Activated naive CD8-positive, alpha-beta T cell (primary cell): ENCODE measurements around the gene BYSL.
"Not testable (repeated sequence)": the region's sequence is repeated elsewhere in the genome, so short reads cannot be mapped to it uniquely, and the experiment has no call there.

Source experiments
- H3K27ac Mint-ChIP-seq: one replicate; pipeline ENCODE4 v1.8.0; 2021; ENCODE audit warnings: mixed read lengths
- H3K27me3 Mint-ChIP-seq: one replicate; pipeline ENCODE4 v1.8.0; 2021; ENCODE audit warnings: mixed read lengths
- H3K36me3 Mint-ChIP-seq: one replicate; pipeline ENCODE4 v1.8.0; 2021; ENCODE audit warnings: mixed read lengths
- H3K4me1 Mint-ChIP-seq: one replicate; pipeline ENCODE4 v1.8.0; 2021; ENCODE audit warnings: low read depth, mixed read lengths
- H3K4me3 Mint-ChIP-seq: one replicate; pipeline ENCODE4 v1.8.0; 2021; ENCODE audit warnings: mild to moderate bottlenecking, mixed read lengths
- H3K9me3 Mint-ChIP-seq: one replicate; pipeline ENCODE4 v1.8.0; 2021; ENCODE audit warnings: low read depth, mixed read lengths

BYSL gene

DNA sequence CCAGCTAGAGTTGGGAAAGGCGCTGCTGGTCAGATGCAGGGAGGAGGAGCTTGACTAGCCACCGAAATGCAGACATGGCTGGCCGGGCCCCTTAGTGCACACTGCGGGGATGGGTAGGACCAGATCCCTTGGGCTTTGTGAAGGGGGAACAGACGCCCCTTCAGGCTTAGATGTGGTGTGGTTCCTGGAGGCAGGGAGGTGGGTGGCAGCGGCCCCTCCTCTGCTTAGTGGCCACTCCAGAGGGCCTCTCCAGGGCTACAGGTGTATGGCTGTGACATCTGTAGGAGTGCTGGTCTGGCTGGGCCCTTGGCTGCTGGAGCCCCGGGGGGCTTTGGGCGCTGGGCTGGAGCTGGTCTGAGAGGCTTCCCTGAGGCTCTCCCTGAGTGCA, 14.4 kb downstream of the BYSL start:
- Mint-ChIP-seq H3K4me1 (peaks cover 74% of the 10 kb centered on the region), H3K4me3 (peak overlapping the region; percentile 98), H3K9me3 (no peaks in the 10 kb centered on the region), H3K36me3 (peaks cover 18% of the 10 kb centered on the region), H3K27me3 (no peaks in the 10 kb centered on the region), H3K27ac (peak overlapping the region; percentile 96)

GRCh38 chr6:41936073-41936837, 15.0 kb downstream of the BYSL start:
- Mint-ChIP-seq H3K9me3 (no peaks in the 10 kb centered on the region), H3K36me3 (peaks cover 18% of the 10 kb centered on the region), H3K4me1 (peaks cover 74% of the 10 kb centered on the region), H3K4me3 (peak overlapping the region; percentile 98), H3K27me3 (no peaks in the 10 kb centered on the region), H3K27ac (peak overlapping the region; percentile 96)

- Mint-ChIP-seq H3K9me3 (no peaks in the 10 kb centered on the region), H3K27ac (peak overlapping the region; percentile 83), H3K4me1 (peaks cover 72% of the 10 kb centered on the region), H3K4me3 (peak overlapping the region; percentile 98), H3K36me3 (peaks cover 15% of the 10 kb centered on the region), H3K27me3 (no peaks in the 10 kb centered on the region)
These were observed 16.2 kb downstream of the BYSL start for GRCh38 chr6:41937472-41937860.

DNA sequence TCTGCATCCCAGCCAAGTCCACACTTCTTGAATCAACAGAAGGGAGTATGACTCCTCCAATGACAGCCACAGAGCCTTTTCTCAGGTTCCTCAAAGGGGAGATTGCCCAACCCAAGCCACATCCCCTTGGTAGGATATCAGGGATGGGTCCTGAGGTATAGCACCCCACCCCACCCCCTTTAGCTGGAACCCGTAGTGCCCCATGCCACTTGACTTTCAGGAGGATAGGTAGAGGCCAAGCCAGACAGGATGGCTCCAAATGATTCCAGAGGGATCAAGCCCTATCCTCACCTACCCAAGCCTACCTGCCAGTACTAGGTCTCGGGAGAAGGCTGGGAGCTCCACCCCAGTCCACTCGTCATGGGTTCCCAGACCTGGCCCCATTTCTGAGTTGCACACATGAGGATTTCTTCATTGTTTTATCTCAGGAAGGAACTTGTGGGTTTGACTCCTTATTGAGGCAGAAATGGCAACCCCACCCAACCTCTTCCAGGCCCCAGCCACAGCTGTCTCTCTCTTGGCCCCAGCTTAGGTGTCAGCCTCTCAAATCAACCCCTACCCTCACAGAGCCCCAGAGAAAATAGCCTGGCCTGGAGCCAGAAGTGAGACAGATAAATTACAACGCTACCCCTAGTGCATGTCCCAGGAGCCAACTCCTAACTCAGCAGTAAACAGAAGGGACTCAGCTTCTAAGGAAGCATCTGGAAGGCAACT, 16.7 kb downstream of the BYSL start:
- Mint-ChIP-seq H3K27me3 (no peaks in the 10 kb centered on the region), H3K4me3 (peak overlapping the region; percentile 98), H3K4me1 (peaks cover 70% of the 10 kb centered on the region), H3K36me3 (peaks cover 14% of the 10 kb centered on the region), H3K27ac (peak overlapping the region; percentile 83), H3K9me3 (no peaks in the 10 kb centered on the region)

GRCh38 chr6:41938590-41939175, 17.4 kb downstream of the BYSL start:
- Mint-ChIP-seq H3K36me3 (peaks cover 13% of the 10 kb centered on the region), H3K4me3 (peak overlapping the region; percentile 98), H3K27me3 (no peaks in the 10 kb centered on the region), H3K27ac (peak overlapping the region; percentile 86), H3K9me3 (no peaks in the 10 kb centered on the region), H3K4me1 (peaks cover 73% of the 10 kb centered on the region)

DNA sequence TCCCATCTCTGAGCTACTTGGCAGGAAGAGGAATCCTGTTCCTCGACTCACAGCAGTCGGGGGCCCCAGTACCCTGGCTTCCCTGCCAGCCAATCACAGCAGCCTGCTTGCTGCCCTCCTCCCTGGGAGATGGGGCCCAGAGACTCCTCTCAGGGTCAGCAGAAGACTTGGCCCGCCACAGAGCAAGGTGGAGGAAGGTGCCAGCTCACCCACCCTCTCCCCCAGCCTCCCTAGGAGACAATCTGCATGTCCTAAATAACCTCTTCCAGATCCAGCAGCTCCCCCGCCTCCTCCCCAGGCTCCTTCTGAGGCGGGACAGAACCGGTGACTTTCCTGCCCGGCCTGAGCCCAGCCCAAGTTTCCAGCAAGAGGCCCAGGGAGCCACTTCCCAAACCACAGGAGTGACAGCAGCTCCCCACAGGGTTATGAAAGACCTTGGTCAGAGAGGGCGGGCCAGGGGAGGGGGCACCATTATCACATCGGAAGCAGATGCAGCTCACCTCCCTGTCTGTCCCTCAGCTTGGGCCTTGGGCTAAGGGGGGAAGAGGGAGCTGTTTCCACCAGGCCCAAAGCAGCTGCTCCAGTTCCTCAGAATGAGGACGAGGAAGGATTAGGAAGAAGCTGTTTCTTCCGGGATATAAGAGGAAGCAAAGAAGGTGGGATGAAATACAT, 18.0 kb downstream of the BYSL start:
- peak overlapping the region; percentile 98 for H3K4me3 Mint-ChIP-seq
- H3K27ac Mint-ChIP-seq, result peak overlapping the region; percentile 86
- H3K9me3 Mint-ChIP-seq, result no peaks in the 10 kb centered on the region
- H3K36me3 Mint-ChIP-seq, result peaks cover 12% of the 10 kb centered on the region
- H3K4me1 Mint-ChIP-seq, result peaks cover 75% of the 10 kb centered on the region
- H3K27me3 Mint-ChIP-seq, result no peaks in the 10 kb centered on the region

GRCh38 chr6:41939848-41940758, 18.8 kb downstream of the BYSL start:
- Mint-ChIP-seq H3K36me3 (peaks cover 9% of the 10 kb centered on the region), H3K27ac (peak overlapping the region; percentile 86), H3K9me3 (no peaks in the 10 kb centered on the region), H3K27me3 (no peaks in the 10 kb centered on the region), H3K4me3 (peak overlapping the region; percentile 98), H3K4me1 (peaks cover 67% of the 10 kb centered on the region)

DNA sequence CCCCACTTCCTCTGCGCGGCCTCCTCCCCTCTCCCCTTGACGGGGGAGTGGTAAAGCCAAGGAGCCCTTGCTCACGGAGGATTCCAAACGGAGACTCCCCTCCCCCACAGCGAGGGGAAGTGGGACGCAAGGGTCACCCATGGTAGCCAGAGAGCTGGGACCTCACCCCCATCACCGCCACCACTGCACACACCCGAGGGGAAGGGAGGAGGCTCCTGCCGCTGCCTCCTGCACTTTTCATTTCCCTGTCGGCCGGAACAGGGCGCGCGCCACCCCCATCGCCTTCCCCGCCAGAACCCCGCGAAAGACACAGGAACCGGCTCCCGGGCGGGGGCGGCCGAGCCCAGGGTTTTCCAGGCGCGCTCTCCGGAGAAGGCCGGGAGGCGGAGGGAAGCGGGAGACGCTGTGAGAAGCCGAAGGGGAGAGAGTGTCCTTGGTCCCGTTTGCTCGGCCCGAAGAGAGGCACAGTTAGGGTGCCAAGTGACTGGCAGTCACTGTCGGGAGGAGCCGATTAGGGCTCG, 19.5 kb downstream of the BYSL start:
- peaks cover 9% of the 10 kb centered on the region for H3K36me3 Mint-ChIP-seq
- peak overlapping the region; percentile 86 for H3K27ac Mint-ChIP-seq
- H3K4me1 Mint-ChIP-seq, result peaks cover 65% of the 10 kb centered on the region
- peak overlapping the region; percentile 98 for H3K4me3 Mint-ChIP-seq
- no peaks in the 10 kb centered on the region for H3K9me3 Mint-ChIP-seq
- H3K27me3 Mint-ChIP-seq, result no peaks in the 10 kb centered on the region

GRCh38 chr6:41941280-41942066, 20.2 kb downstream of the BYSL start, which contains the start of gene CCND3:
Gene CCND3, minus strand, starts transcription at chr6:41941808. Its CDS starts 159 bp downstream, at chr6:41941649.
- no peaks in the 10 kb centered on the region for H3K9me3 Mint-ChIP-seq
- peaks cover 8% of the 10 kb centered on the region for H3K36me3 Mint-ChIP-seq
- peak within 1 kb of the TSS; percentile 88 for H3K27ac Mint-ChIP-seq
- peaks cover 64% of the 10 kb centered on the region for H3K4me1 Mint-ChIP-seq
- peak within 1 kb of the TSS; percentile 98 for H3K4me3 Mint-ChIP-seq
- H3K27me3 Mint-ChIP-seq, result no peaks in the 10 kb centered on the region

GRCh38 chr6:41942067-41942851, 21.0 kb downstream of the BYSL start:
- peaks cover 59% of the 10 kb centered on the region for H3K4me1 Mint-ChIP-seq
- no peaks in the 10 kb centered on the region for H3K9me3 Mint-ChIP-seq
- H3K4me3 Mint-ChIP-seq, result peak overlapping the region; percentile 87
- no peaks in the 10 kb centered on the region for H3K27me3 Mint-ChIP-seq
- H3K36me3 Mint-ChIP-seq, result peaks cover 7% of the 10 kb centered on the region
- peak overlapping the region; percentile 88 for H3K27ac Mint-ChIP-seq

- H3K27me3 Mint-ChIP-seq, H3K4me3 Mint-ChIP-seq, H3K9me3 Mint-ChIP-seq, H3K27ac Mint-ChIP-seq: not testable (repeated sequence)
- H3K36me3 Mint-ChIP-seq, result peaks cover 11% of the 10 kb centered on the region
- peaks cover 59% of the 10 kb centered on the region for H3K4me1 Mint-ChIP-seq
These were observed 21.6 kb downstream of the BYSL start for GRCh38 chr6:41942882-41943281.

DNA sequence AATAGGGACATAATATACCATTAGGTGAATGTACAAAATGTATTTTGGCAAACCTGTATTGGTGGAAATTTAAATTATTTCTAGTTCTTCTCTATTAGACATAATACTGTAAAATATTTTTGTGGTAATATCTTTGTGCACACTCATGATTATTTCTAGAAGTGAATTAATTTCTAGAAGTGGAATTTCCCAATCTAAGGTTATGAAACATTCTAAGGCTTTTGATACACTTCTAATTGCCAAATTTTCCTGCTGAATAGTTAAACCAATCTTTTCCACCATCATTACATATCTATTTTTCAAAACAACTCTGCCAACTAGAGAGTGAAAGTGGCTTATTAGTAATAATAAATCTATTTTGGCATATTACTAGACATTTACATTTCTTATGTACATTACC, 22.2 kb downstream of the BYSL start:
- peaks cover 13% of the 10 kb centered on the region for H3K36me3 Mint-ChIP-seq
- no peaks in the 10 kb centered on the region for H3K9me3 Mint-ChIP-seq
- peak overlapping the region; percentile 30 for H3K4me3 Mint-ChIP-seq
- peaks cover 56% of the 10 kb centered on the region for H3K4me1 Mint-ChIP-seq
- no peaks in the 10 kb centered on the region for H3K27me3 Mint-ChIP-seq
- H3K27ac Mint-ChIP-seq, result peak overlapping the region; percentile 91
